Stimulated activated CD4-positive, alpha-beta T cell treated with anti-CD3 and anti-CD28 coated beads, Interleukin-2, amount 100 ng/mL, for 48 hours (primary cell): ENCODE results near the gene RHOT2.

Experiments
- DNase-seq, 2 donors: peaks; one replicate each; pipeline ENCODE4 v3.0.0-alpha.2; 2020

Gene RHOT2

GRCh38 chr16:671353-672131 is 3.6 kb downstream of the RHOT2 start:
- DNase-seq, result no peak

GRCh38 chr16:672371-672770 is 4.4 kb downstream of the RHOT2 start:
- no peak for DNase-seq

- DNase-seq, result no peak
Observed at GRCh38 chr16:672851-673250, 4.9 kb downstream of the RHOT2 start.

GRCh38 chr16:673399-673991 is 5.6 kb downstream of the RHOT2 start:
- no peak for DNase-seq

GRCh38 chr16:674214-674881 is 6.4 kb downstream of the RHOT2 start:
- no peak for DNase-seq

- no peak for DNase-seq
Observed at GRCh38 chr16:674968-675883, 7.3 kb downstream of the RHOT2 start, which contains the start of gene RHBDL1. Gene RHBDL1, plus strand, starts transcription at chr16:675671. Its CDS starts 120 bp downstream, at chr16:675791.

GRCh38 chr16:675884-676564 is 8.1 kb downstream of the RHOT2 start:
- no peak for DNase-seq

- no peak for DNase-seq
Observed at GRCh38 chr16:676565-676902, 8.6 kb downstream of the RHOT2 start.

- no peak for DNase-seq
Observed at GRCh38 chr16:676913-677312, 9.0 kb downstream of the RHOT2 start.

- no peak for DNase-seq
Observed at GRCh38 chr16:677316-678190, 9.6 kb downstream of the RHOT2 start.

- DNase-seq, result no peak
Observed at GRCh38 chr16:678209-678857, 10.4 kb downstream of the RHOT2 start.

- peak; percentile 37 to 51 for DNase-seq
Observed at GRCh38 chr16:678858-679813, 11.2 kb downstream of the RHOT2 start.

- DNase-seq, result peak; percentile 77 to 87
Observed at GRCh38 chr16:679814-680624, 12.1 kb downstream of the RHOT2 start, which contains the start of gene STUB1. Gene STUB1, plus strand, starts transcription at chr16:680410. Its CDS starts 116 bp downstream, at chr16:680526.

GRCh38 chr16:680625-680945 is 12.7 kb downstream of the RHOT2 start:
- no peak for DNase-seq

- DNase-seq, result no peak
Observed at GRCh38 chr16:680967-681745, 13.2 kb downstream of the RHOT2 start.

GRCh38 chr16:681746-682427 is 14.0 kb downstream of the RHOT2 start:
- no peak for DNase-seq
